Right atrium auricular region (tissue), 2 donors: Measurements from ENCODE around the gene CREB3L2. TPM values are rescaled to one million over a fixed set of nuclear protein-coding genes. Genes with fewer than 3 reads are reported as not detected.

Source experiments
- DNase-seq: peaks from one replicate; pipeline ENCODE4 v3.0.0-alpha.2; 2019; ENCODE audit warnings: low spot score
- H3K27ac ChIP-seq, 2 donors: fragments of 200-600 bp; sonication (generic); 1 replicate in 1 of 2; 2 replicates in 1 of 2; pipeline ENCODE4 v1.5.1; 2016 to 2019
- H3K27me3 ChIP-seq, 2 donors: fragments of 200-600 bp; sonication (generic); one replicate each; pipeline versions ENCODE4 v1.5.1 to v1.6.0; 2017 to 2019
- H3K36me3 ChIP-seq: fragments of 200-600 bp; sonication (generic); one replicate; pipeline ENCODE4 v1.5.1; 2016
- H3K4me1 ChIP-seq, 2 donors: fragments of 200-600 bp; sonication (generic); one replicate each; pipeline versions ENCODE4 v1.5.1 to v1.6.0; 2017 to 2019
- H3K4me3 ChIP-seq, 2 donors: fragments of 200-600 bp; sonication (generic); 1 replicate in 1 of 2; 2 replicates in 1 of 2; pipeline ENCODE4 v1.5.1; 2017 to 2019; ENCODE audit warnings: mild to moderate bottlenecking in 1 of 2, moderate library complexity in 1 of 2
- H3K9me3 ChIP-seq, 2 donors: fragments of 200-600 bp; sonication (generic); one replicate each; pipeline ENCODE4 v1.5.1; 2019
- CTCF ChIP-seq, 2 donors: fragments of 200-600 bp; sonication (generic); IDR thresholded peaks; one replicate each; pipeline ENCODE4 v1.5.1; 2019; ENCODE audit warnings: antibody characterized with exemption in 2 of 2
- total RNA-seq, 2 donors: library from RNA; depleted of rRNA; stranded (reverse); fragments of >200 nt; gene quantifications; one replicate each; pipeline ENCODE4 v1.1.0, GENCODE V29; 2016

The CREB3L2 gene
- total RNA-seq, 2 donors from 2014 or later: 25.6 to 39.6 TPM

- Histone ChIP-seq H3K4me1 (peaks cover 0 to 71% of the 10 kb centered on the region in 2 donors), H3K27me3 (no peaks in the 10 kb centered on the region)
Observed at GRCh38 chr7:137948083-137948844, 53.6 kb downstream of the CREB3L2 start.

GRCh38 chr7:137947046-137947445 is 54.8 kb downstream of the CREB3L2 start:
- no peak for TF ChIP-seq CTCF (IDR thresholded peaks at IDR 0.05)
- Histone ChIP-seq H3K4me1 (peaks cover 0 to 71% of the 10 kb centered on the region in 2 donors), H3K27ac (peak overlapping the region in 1 of 2 donors; percentile 1)

More at GRCh38 chr7:137948083-137948844, 53.6 kb downstream of the CREB3L2 start:
- H3K36me3 ChIP-seq: no peaks in the 10 kb centered on the region
- H3K4me3 ChIP-seq: no peak overlapping the region
- H3K9me3 ChIP-seq: no peaks in the 10 kb centered on the region
- peak overlapping the region; percentile 33 to 63 for H3K27ac ChIP-seq
- DNase-seq: no peak
- TF ChIP-seq CTCF (IDR thresholded peaks at IDR 0.05): no peak

GRCh38 chr7:137946011-137946410 is 55.9 kb downstream of the CREB3L2 start:
- no peaks in the 10 kb centered on the region for H3K36me3 ChIP-seq
- no peak for TF ChIP-seq CTCF (IDR thresholded peaks at IDR 0.05)
- H3K9me3 ChIP-seq: no peaks in the 10 kb centered on the region
- H3K4me1 ChIP-seq: peaks cover 0 to 70% of the 10 kb centered on the region in 2 donors
- no peak overlapping the region for H3K27ac ChIP-seq
- DNase-seq: no peak
- H3K4me3 ChIP-seq: no peak overlapping the region
- no peaks in the 10 kb centered on the region for H3K27me3 ChIP-seq

More at GRCh38 chr7:137947046-137947445, 54.8 kb downstream of the CREB3L2 start:
- H3K27me3 ChIP-seq: no peaks in the 10 kb centered on the region
- H3K4me3 ChIP-seq: no peak overlapping the region
- H3K9me3 ChIP-seq: no peaks in the 10 kb centered on the region
- H3K36me3 ChIP-seq: no peaks in the 10 kb centered on the region
- no peak for DNase-seq

- DNase-seq: no peak
- Histone ChIP-seq H3K27ac (peak overlapping the region; percentile 65 to 73), H3K36me3 (no peaks in the 10 kb centered on the region), H3K9me3 (no peaks in the 10 kb centered on the region), H3K27me3 (no peaks in the 10 kb centered on the region), H3K4me3 (no peak overlapping the region), H3K4me1 (peaks cover 0 to 70% of the 10 kb centered on the region in 2 donors)
- no peak for TF ChIP-seq CTCF (IDR thresholded peaks at IDR 0.05)
Observed at GRCh38 chr7:137944168-137944567, 57.7 kb downstream of the CREB3L2 start.

- no peaks in the 10 kb centered on the region for H3K27me3 ChIP-seq
- DNase-seq: peak; percentile 76
- TF ChIP-seq CTCF (IDR thresholded peaks at IDR 0.05): no peak
- H3K27ac ChIP-seq: peak overlapping the region; percentile 65 to 73
- no peak overlapping the region for H3K4me3 ChIP-seq
- H3K9me3 ChIP-seq: no peaks in the 10 kb centered on the region
- peaks cover 0 to 59% of the 10 kb centered on the region in 2 donors for H3K4me1 ChIP-seq
- H3K36me3 ChIP-seq: no peaks in the 10 kb centered on the region
Observed at GRCh38 chr7:137943132-137943551, 58.7 kb downstream of the CREB3L2 start.
